Mucosa of descending colon (tissue), 3 donors: ENCODE measurements around the gene SCNM1. TPM values are rescaled to one million over a fixed set of nuclear protein-coding genes. Genes with fewer than 3 reads are reported as not detected.
A peak's percentile ranks its signal among the peaks of the same experiment; 100 is the strongest.

Source experiments
- ATAC-seq: fragments of 200-7000 bp; cut with Tn5 transposase; one replicate; pipeline ENCODE4 v1.9.1; 2020; ENCODE audit warnings: mild to moderate bottlenecking, moderate library complexity
- DNase-seq, 3 donors: peaks; one replicate each; pipeline ENCODE4 v3.0.0-alpha.2; 2020
- H3K36me3 ChIP-seq: fragments of 200-600 bp; one replicate; pipeline ENCODE4 v1.8.0; 2021; ENCODE audit warnings: low read depth, mild to moderate bottlenecking
- H3K4me1 ChIP-seq: fragments of 200-600 bp; one replicate; pipeline ENCODE4 v1.8.0; 2021; ENCODE audit warnings: low read depth, mild to moderate bottlenecking
- H3K4me3 ChIP-seq: fragments of 200-600 bp; one replicate; pipeline ENCODE4 v1.8.0; 2021; ENCODE audit warnings: mild to moderate bottlenecking
- H3K9me3 ChIP-seq: fragments of 200-600 bp; one replicate; pipeline ENCODE4 v1.8.0; 2021; ENCODE audit warnings: mild to moderate bottlenecking
- intact Hi-C, 2 donors: fragments of 100-400 bp; cut with DNase I in 1 of 2; cut with micrococcal nuclease in 1 of 2; formaldehyde crosslinking; loops; one replicate each; pipeline versions ENCODE4 v1.11.0 to v1.11.1; 2022; cut with DNase I, micrococcal nuclease
- total RNA-seq, 3 donors: library from RNA; stranded (reverse); fragmentation: NEBNext Ultra II Directional in 2 of 3; extraction: Animal tissue kit (Norgen Biotek cat#: 25700) in 2 of 3; gene quantifications; one replicate each; pipeline versions ENCODE4 v1.2.1 to v1.2.4, GENCODE V29; 2021 to 2023
- TF ChIP-seq, protein P1 (sequence below): fragments of 200-600 bp; IDR thresholded peaks from one replicate; pipeline ENCODE4 v1.8.0; 2022; ENCODE audit warnings: antibody characterized with exemption, mild to moderate bottlenecking
- donor health status: DM: no; HTN: no; CAD: no; lungs with moderate emphysema.
- donor health status: DM: no; HTN: no; CAD: no.
- donor health status: DM: no; HTN: yes; CAD: no.

The SCNM1 gene
- total RNA-seq, 3 donors from 2014 or later = 27.9 to 37.8 (median 28.1) TPM

- ATAC-seq (peak; percentile 88), DNase-seq (peak; percentile 75 to 88 (median 83))
- intact Hi-C loops = no loop called here
- H3K36me3 ChIP-seq = no peaks in the 10 kb centered on the region
- no peak within 1 kb of the TSS for H3K4me3 ChIP-seq
- H3K9me3 ChIP-seq = no peaks in the 10 kb centered on the region
- TF ChIP-seq, protein P1, sequence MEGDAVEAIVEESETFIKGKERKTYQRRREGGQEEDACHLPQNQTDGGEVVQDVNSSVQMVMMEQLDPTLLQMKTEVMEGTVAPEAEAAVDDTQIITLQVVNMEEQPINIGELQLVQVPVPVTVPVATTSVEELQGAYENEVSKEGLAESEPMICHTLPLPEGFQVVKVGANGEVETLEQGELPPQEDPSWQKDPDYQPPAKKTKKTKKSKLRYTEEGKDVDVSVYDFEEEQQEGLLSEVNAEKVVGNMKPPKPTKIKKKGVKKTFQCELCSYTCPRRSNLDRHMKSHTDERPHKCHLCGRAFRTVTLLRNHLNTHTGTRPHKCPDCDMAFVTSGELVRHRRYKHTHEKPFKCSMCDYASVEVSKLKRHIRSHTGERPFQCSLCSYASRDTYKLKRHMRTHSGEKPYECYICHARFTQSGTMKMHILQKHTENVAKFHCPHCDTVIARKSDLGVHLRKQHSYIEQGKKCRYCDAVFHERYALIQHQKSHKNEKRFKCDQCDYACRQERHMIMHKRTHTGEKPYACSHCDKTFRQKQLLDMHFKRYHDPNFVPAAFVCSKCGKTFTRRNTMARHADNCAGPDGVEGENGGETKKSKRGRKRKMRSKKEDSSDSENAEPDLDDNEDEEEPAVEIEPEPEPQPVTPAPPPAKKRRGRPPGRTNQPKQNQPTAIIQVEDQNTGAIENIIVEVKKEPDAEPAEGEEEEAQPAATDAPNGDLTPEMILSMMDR = no peak
- peaks cover 4% of the 10 kb centered on the region for H3K4me1 ChIP-seq
These were observed 9.5 kb upstream of the SCNM1 start, which contains the start of gene TNFAIP8L2 for GRCh38 chr1:151156515-151156819. TNFAIP8L2 (plus strand) TSS chr1:151156649; CDS start chr1:151158698, 2,049 bp downstream.

DNA sequence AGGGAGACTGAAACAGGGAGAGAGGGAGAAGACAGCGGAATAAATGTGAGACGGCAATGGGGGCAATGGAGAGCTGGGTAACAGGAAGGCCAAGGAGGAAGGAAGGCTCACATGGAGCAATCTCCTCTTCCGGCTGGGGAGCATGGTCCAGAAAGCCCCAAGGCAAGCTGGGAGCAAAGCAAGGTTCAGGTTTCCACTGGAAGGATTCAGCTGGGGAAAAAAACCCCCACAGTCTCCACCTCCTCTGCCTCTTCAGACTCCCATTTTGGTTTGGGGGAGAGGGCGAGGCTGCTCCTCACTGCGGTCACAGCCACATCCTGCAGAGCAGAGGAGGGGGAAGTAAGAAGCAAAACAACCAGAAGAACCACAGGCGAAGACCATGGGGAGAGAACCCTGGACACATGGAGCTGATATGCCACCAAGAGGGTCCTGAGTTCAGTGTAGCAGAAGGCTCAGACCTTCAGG is 8.8 kb upstream of the SCNM1 start:
- Histone ChIP-seq H3K4me3 (no peak overlapping the region), H3K4me1 (peaks cover 4% of the 10 kb centered on the region), H3K36me3 (no peaks in the 10 kb centered on the region), H3K9me3 (no peaks in the 10 kb centered on the region)
- DNase-seq = peak; percentile 44 to 71 (median 45)
- TF ChIP-seq, protein P1 = no peak
- intact Hi-C loops = no loop called here
- peak; percentile 61 for ATAC-seq

- DNase-seq (peak in 1 of 3 donors; percentile 18), ATAC-seq (no peak)
- intact Hi-C loops = no loop called here
- Histone ChIP-seq H3K4me3 (no peak overlapping the region), H3K4me1 (peaks cover 4% of the 10 kb centered on the region), H3K36me3 (no peaks in the 10 kb centered on the region), H3K9me3 (no peaks in the 10 kb centered on the region)
- TF ChIP-seq, protein P1 = no peak
These were observed 7.6 kb upstream of the SCNM1 start for GRCh38 chr1:151158326-151158725.

GRCh38 chr1:151158751-151159251 is 7.1 kb upstream of the SCNM1 start:
- TF ChIP-seq, protein P1 = no peak
- Histone ChIP-seq H3K4me3 (no peak overlapping the region), H3K4me1 (peaks cover 4% of the 10 kb centered on the region), H3K9me3 (no peaks in the 10 kb centered on the region), H3K36me3 (no peaks in the 10 kb centered on the region)
- intact Hi-C loops = no loop called here
- ATAC-seq = no peak
- DNase-seq = peak in 1 of 3 donors; percentile 56

DNA sequence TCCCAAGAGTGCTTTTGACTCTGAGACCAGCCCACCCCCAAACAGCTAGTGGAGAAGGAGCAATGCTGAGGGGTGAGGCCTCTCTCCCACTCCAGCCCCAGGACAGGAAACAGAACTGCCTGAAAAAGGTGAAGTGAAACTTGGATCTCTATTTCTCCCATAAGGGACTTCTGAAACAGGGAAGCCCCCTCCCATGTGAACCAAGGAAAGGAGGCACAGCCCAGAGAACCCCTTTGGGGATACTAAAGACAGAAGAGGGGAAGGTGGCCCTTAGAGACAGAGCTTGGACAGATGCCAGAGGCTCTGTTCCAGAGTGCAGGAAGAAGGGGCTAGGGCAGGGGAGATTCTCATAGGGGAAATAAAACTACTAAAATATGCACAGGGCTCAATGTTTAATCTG is 6.6 kb upstream of the SCNM1 start:
- TF ChIP-seq, protein P1 = no peak
- ATAC-seq (no peak), DNase-seq (no peak)
- Histone ChIP-seq H3K36me3 (no peaks in the 10 kb centered on the region), H3K4me1 (peaks cover 4% of the 10 kb centered on the region), H3K9me3 (no peaks in the 10 kb centered on the region), H3K4me3 (no peak overlapping the region)
- intact Hi-C loops = no loop called here
